GM23248 (cell line): ENCODE measurements around the gene MARCHF7.

Experiments used
- EZH2 ChIP-seq: fragments of 200-600 bp; sonication (generic); IDR thresholded peaks from 2 replicates; pipeline ENCODE4 v1.6.1; 2018; ENCODE audit warnings: antibody characterized with exemption, mild to moderate bottlenecking; ENCODE audit not compliant: insufficient read depth, poor library complexity, severe bottlenecking
- EZH2phosphoT487 ChIP-seq: fragments of 200-600 bp; sonication (generic); IDR thresholded peaks from 2 replicates; pipeline ENCODE4 v1.6.1; 2018; ENCODE audit warnings: antibody characterized with exemption, moderate library complexity, mild to moderate bottlenecking, low read depth; ENCODE audit not compliant: insufficient read depth

DNA sequence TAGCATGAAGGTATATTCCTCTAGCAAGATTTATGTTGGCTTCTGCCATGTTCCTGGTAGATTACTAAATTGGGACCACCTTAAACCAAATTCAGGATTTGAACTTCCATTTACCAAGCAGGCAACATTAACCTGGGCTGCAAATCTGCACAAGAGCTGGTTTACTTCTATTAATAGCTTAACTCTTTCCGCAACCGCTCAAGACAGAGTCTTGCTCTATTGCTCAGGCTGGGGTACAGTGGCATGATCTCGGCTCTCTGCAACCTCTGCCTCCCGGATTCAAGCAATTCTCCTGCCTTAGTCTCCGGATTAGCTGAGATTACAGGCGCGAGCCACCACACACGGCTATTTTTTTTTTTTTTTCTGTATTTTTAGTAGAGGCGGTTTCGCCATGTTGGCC, 8.4 kb downstream of the MARCHF7 start:
- TF ChIP-seq EZH2phosphoT487 (no peak), EZH2 (no peak)
